HepG2 (cell line): Measurements from ENCODE around the gene SIVA1. TPM values are rescaled to one million over a fixed set of nuclear protein-coding genes. Genes with fewer than 3 reads are reported as not detected.

Experiments used
- ELF3 ChIP-seq: IDR thresholded peaks from 2 replicates; pipeline ENCODE4 v1.6.1; 2016; ENCODE audit warnings: missing genetic modification reagents, missing compliant biosample characterization
- FOXJ3 ChIP-seq: sonication (generic); formaldehyde crosslinking; IDR thresholded peaks from 2 replicates; pipeline ENCODE4 v1.4.0; 2020; ENCODE audit warnings: missing genetic modification reagents, mild to moderate bottlenecking, borderline replicate concordance
- MED8 ChIP-seq: sonication (generic); formaldehyde crosslinking; IDR thresholded peaks from 2 replicates; pipeline ENCODE4 v1.8.1; 2023; ENCODE audit warnings: mild to moderate bottlenecking, missing genetic modification reagents; ENCODE audit not compliant: insufficient replicate concordance
- MTA1 ChIP-seq: sonication (generic); formaldehyde crosslinking; IDR thresholded peaks from 2 replicates; pipeline ENCODE4 v1.4.0; 2020; ENCODE audit warnings: missing genetic modification reagents, mild to moderate bottlenecking, borderline replicate concordance
- MYNN ChIP-seq: sonication (generic); formaldehyde crosslinking; IDR thresholded peaks from 2 replicates; pipeline ENCODE4 v1.4.0; 2020; ENCODE audit warnings: mild to moderate bottlenecking, low read depth, missing genetic modification reagents
- NONO ChIP-seq, 2 experiments: fragments of 450-650 bp in 1 of 2; sonication (generic) in 1 of 2; formaldehyde crosslinking in 1 of 2; IDR thresholded peaks in 1 of 2; conservative IDR thresholded peaks in 1 of 2; 2 replicates each; pipeline versions ENCODE4 v1.6.1 to v1.8.0; 2017 to 2022; ENCODE audit warnings: mild to moderate bottlenecking in 1 of 2, missing genetic modification reagents in 1 of 2, moderate library complexity in 1 of 2
- PAF1 ChIP-seq: IDR thresholded peaks from 2 replicates; pipeline ENCODE4 v1.6.1; 2016; ENCODE audit warnings: missing genetic modification reagents, missing compliant biosample characterization
- SALL2 ChIP-seq: sonication (generic); formaldehyde crosslinking; IDR thresholded peaks from 2 replicates; pipeline ENCODE4 v1.8.1; 2023; ENCODE audit warnings: mild to moderate bottlenecking, missing genetic modification reagents, inconsistent platforms
- SNAPC2 ChIP-seq: sonication (generic); formaldehyde crosslinking; IDR thresholded peaks from 2 replicates; pipeline ENCODE4 v1.8.1; 2022; ENCODE audit warnings: mild to moderate bottlenecking, missing genetic modification reagents
- ZBTB8A ChIP-seq: sonication (generic); formaldehyde crosslinking; IDR thresholded peaks from 2 replicates; pipeline ENCODE4 v1.4.0; 2020; ENCODE audit warnings: mild to moderate bottlenecking, low read depth, missing genetic modification reagents, borderline replicate concordance
- ZFP41 ChIP-seq: sonication (generic); formaldehyde crosslinking; IDR thresholded peaks from 2 replicates; pipeline ENCODE4 v1.4.0; 2020; ENCODE audit warnings: mild to moderate bottlenecking, missing genetic modification reagents, borderline replicate concordance
- ZNF724P ChIP-seq: sonication (generic); formaldehyde crosslinking; IDR thresholded peaks from 2 replicates; pipeline ENCODE4 v1.8.0; 2022; ENCODE audit warnings: missing genetic modification reagents, borderline replicate concordance
- polyA plus RNA-seq, 8 experiments: library from polyadenylated mRNA; depleted of rRNA in 3 of 8; stranded (reverse) in 7 of 8; unstranded in 1 of 8; fragments of >200 nt; fragmentation: Illumina TruSeq in 4 of 8; extraction: Trizol in 4 of 8; gene quantifications; 2 replicates each; pipeline versions ENCODE4 v1.2.1 to v1.2.3, GENCODE V29; 2011 to 2016; ENCODE audit warnings: low read depth in 4 of 8, missing spikeins in 1 of 8, mixed read lengths in 1 of 8; ENCODE audit not compliant: insufficient read depth in 1 of 8
- total RNA-seq, 5 experiments: library from RNA; depleted of rRNA; stranded (reverse); fragments of >200 nt; fragmentation: Illumina TruSeq; extraction: Trizol; gene quantifications; 2 replicates each; pipeline ENCODE4 v1.2.3, GENCODE V29; 2016; ENCODE audit warnings: low read depth in 1 of 5
- TF ChIP-seq, protein P1 (sequence below): sonication (generic); IDR thresholded peaks from 2 replicates; pipeline ENCODE4 v1.6.1; 2016; ENCODE audit warnings: low read depth, borderline replicate concordance
- TF ChIP-seq, protein P2 (sequence below): sonication (generic); formaldehyde crosslinking; IDR thresholded peaks from 2 replicates; pipeline ENCODE4 v1.8.1; 2023; ENCODE audit warnings: mild to moderate bottlenecking, inconsistent platforms, moderate library complexity, missing genetic modification reagents, borderline replicate concordance
- TF ChIP-seq, protein P3 (sequence below): sonication (generic); formaldehyde crosslinking; IDR thresholded peaks from 2 replicates; pipeline ENCODE4 v1.4.0; 2020; ENCODE audit warnings: mild to moderate bottlenecking, missing genetic modification reagents
- TF ChIP-seq, protein P4 (sequence below): sonication (generic); formaldehyde crosslinking; IDR thresholded peaks from 2 replicates; pipeline ENCODE4 v1.4.0; 2020; ENCODE audit warnings: missing genetic modification reagents
- TF ChIP-seq, protein P5 (sequence below): IDR thresholded peaks from 2 replicates; pipeline ENCODE4 v1.6.1; 2018; ENCODE audit warnings: missing genetic modification reagents

The SIVA1 gene
- total and polyA plus RNA-seq, 2 of the 13 experiments (the other 11 are each of a cell fraction or from before 2014, with no cell fraction given) = 123 to 186 TPM

DNA sequence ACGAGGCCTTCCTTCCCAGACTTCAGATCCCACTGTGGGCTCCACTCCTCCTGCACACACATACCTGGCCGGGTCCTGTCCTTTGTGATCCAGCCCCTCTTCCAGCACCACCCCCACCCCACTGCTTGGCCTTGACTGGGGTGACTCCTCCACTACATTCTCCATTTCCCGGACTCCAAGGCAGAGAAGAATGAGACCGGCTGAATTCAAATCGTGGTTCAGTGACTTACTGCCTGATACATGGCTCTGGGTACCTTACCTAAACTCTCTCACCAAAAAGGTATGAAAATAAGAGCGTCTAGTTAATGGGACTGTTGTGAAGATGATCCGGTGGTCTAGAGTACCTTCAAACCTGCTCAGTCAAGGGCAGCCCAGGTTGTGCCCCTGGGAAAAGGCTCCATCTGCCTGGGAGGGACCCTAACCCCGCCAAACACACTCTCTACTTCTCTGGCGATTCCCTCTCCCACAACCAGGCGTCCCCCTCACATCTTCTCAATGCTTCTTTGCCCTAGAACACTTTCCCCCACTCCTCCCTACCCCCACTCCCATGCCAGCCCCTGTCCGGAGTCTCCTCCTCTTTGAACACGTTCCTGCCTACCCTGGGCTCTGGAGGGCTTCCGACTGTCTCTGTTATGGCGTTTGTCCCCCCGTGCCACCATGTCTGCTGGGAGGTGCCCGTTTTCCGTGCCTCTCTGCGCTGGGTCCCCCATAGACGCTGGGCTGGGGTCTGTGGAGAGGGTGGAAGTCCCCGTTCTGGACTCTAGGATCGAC is 46.5 kb downstream of the SIVA1 start (continued):
- no peak for TF ChIP-seq ZBTB8A
- no peak for TF ChIP-seq ZFP41 (CRISPR knock-in tag)
- TF ChIP-seq, protein P1, sequence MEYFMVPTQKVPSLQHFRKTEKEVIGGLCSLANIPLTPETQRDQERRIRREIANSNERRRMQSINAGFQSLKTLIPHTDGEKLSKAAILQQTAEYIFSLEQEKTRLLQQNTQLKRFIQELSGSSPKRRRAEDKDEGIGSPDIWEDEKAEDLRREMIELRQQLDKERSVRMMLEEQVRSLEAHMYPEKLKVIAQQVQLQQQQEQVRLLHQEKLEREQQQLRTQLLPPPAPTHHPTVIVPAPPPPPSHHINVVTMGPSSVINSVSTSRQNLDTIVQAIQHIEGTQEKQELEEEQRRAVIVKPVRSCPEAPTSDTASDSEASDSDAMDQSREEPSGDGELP = no peak
- TF ChIP-seq, protein P2, sequence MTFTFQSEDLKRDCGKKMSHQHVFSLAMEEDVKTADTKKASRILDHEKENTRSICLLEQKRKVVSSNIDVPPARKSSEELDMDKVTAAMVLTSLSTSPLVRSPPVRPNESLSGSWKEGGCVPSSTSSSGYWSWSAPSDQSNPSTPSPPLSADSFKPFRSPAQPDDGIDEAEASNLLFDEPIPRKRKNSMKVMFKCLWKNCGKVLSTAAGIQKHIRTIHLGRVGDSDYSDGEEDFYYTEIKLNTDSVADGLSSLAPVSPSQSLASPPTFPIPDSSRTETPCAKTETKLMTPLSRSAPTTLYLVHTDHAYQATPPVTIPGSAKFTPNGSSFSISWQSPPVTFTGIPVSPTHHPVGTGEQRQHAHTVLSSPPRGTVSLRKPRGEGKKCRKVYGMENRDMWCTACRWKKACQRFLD (CRISPR knock-in tag) = 0 out of 2 replicates have a peak, but pooled peaks have one; percentile 8
- no peak for TF ChIP-seq MTA1 (CRISPR knock-in tag)
- no peak for TF ChIP-seq NONO (IDR thresholded peaks at IDR 0.05)
- TF ChIP-seq NONO (CRISPR knock-in tag; conservative IDR thresholded peaks at IDR 0.05) = peak; percentile 33; the same call in 1 of the 2 replicates
- TF ChIP-seq MED8 (CRISPR knock-in tag) = no peak
- TF ChIP-seq ELF3 (CRISPR knock-in tag) = no peak
- no peak for TF ChIP-seq FOXJ3 (CRISPR knock-in tag)
- TF ChIP-seq, protein P3, sequence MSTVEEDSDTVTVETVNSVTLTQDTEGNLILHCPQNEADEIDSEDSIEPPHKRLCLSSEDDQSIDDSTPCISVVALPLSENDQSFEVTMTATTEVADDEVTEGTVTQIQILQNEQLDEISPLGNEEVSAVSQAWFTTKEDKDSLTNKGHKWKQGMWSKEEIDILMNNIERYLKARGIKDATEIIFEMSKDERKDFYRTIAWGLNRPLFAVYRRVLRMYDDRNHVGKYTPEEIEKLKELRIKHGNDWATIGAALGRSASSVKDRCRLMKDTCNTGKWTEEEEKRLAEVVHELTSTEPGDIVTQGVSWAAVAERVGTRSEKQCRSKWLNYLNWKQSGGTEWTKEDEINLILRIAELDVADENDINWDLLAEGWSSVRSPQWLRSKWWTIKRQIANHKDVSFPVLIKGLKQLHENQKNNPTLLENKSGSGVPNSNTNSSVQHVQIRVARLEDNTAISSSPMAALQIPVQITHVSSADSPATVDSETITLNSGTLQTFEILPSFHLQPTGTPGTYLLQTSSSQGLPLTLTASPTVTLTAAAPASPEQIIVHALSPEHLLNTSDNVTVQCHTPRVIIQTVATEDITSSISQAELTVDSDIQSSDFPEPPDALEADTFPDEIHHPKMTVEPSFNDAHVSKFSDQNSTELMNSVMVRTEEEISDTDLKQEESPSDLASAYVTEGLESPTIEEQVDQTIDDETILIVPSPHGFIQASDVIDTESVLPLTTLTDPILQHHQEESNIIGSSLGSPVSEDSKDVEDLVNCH (CRISPR knock-in tag) = no peak
- no peak for TF ChIP-seq SALL2 (CRISPR knock-in tag)
- no peak for TF ChIP-seq ZNF724P (CRISPR knock-in tag)
- TF ChIP-seq PAF1 = no peak
- no peak for TF ChIP-seq MYNN
- TF ChIP-seq, protein P4, sequence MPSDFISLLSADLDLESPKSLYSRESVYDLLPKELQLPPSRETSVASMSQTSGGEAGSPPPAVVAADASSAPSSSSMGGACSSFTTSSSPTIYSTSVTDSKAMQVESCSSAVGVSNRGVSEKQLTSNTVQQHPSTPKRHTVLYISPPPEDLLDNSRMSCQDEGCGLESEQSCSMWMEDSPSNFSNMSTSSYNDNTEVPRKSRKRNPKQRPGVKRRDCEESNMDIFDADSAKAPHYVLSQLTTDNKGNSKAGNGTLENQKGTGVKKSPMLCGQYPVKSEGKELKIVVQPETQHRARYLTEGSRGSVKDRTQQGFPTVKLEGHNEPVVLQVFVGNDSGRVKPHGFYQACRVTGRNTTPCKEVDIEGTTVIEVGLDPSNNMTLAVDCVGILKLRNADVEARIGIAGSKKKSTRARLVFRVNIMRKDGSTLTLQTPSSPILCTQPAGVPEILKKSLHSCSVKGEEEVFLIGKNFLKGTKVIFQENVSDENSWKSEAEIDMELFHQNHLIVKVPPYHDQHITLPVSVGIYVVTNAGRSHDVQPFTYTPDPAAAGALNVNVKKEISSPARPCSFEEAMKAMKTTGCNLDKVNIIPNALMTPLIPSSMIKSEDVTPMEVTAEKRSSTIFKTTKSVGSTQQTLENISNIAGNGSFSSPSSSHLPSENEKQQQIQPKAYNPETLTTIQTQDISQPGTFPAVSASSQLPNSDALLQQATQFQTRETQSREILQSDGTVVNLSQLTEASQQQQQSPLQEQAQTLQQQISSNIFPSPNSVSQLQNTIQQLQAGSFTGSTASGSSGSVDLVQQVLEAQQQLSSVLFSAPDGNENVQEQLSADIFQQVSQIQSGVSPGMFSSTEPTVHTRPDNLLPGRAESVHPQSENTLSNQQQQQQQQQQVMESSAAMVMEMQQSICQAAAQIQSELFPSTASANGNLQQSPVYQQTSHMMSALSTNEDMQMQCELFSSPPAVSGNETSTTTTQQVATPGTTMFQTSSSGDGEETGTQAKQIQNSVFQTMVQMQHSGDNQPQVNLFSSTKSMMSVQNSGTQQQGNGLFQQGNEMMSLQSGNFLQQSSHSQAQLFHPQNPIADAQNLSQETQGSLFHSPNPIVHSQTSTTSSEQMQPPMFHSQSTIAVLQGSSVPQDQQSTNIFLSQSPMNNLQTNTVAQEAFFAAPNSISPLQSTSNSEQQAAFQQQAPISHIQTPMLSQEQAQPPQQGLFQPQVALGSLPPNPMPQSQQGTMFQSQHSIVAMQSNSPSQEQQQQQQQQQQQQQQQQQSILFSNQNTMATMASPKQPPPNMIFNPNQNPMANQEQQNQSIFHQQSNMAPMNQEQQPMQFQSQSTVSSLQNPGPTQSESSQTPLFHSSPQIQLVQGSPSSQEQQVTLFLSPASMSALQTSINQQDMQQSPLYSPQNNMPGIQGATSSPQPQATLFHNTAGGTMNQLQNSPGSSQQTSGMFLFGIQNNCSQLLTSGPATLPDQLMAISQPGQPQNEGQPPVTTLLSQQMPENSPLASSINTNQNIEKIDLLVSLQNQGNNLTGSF (CRISPR knock-in tag) = no peak
- TF ChIP-seq, protein P5, sequence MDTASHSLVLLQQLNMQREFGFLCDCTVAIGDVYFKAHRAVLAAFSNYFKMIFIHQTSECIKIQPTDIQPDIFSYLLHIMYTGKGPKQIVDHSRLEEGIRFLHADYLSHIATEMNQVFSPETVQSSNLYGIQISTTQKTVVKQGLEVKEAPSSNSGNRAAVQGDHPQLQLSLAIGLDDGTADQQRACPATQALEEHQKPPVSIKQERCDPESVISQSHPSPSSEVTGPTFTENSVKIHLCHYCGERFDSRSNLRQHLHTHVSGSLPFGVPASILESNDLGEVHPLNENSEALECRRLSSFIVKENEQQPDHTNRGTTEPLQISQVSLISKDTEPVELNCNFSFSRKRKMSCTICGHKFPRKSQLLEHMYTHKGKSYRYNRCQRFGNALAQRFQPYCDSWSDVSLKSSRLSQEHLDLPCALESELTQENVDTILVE (CRISPR knock-in tag) = no peak
- TF ChIP-seq SNAPC2 (CRISPR knock-in tag) = no peak
